Keratinocyte (primary cell): ENCODE results near the gene TREM2. TPM values are rescaled to one million over a fixed set of nuclear protein-coding genes. Genes with fewer than 3 reads are reported as not detected.

Experiments
- DNase-seq: peaks from one replicate; pipeline ENCODE4 v3.0.0-alpha.2; 2011; ENCODE audit warnings: low read depth, missing footprints, low spot score
- FAIRE-seq: peaks from 2 replicates; lab custom pipeline; 2011; peaks lifted over from hg19 to GRCh38; lab: Jason Lieb, UNC
- H2AFZ ChIP-seq: 2 replicates; pipeline ENCODE4 v1.6.0; 2012; ENCODE audit warnings: low read length, control low read depth, inconsistent platforms; ENCODE audit not compliant: control insufficient read depth
- H3K27ac ChIP-seq: 2 replicates; pipeline ENCODE4 v1.5.1; 2011; ENCODE audit warnings: low read length; ENCODE audit not compliant: control insufficient read depth, insufficient read depth
- H3K27me3 ChIP-seq: 3 replicates; pipeline ENCODE4 v1.6.0; 2011; ENCODE audit warnings: low read length; ENCODE audit not compliant: control insufficient read depth, insufficient read depth; ENCODE audit errors: extremely low read depth
- H3K36me3 ChIP-seq, 2 experiments: 2 replicates in 1 of 2; 3 replicates in 1 of 2; pipeline ENCODE4 v1.5.1; 2011; ENCODE audit warnings: low read length in 2 of 2, mild to moderate bottlenecking in 1 of 2; ENCODE audit not compliant: control insufficient read depth in 2 of 2, insufficient read depth in 2 of 2; ENCODE audit errors: extremely low read depth in 1 of 2
- H3K4me1 ChIP-seq: 3 replicates; pipeline ENCODE4 v1.5.1; 2011; ENCODE audit warnings: low read length; ENCODE audit not compliant: control insufficient read depth, insufficient read depth; ENCODE audit errors: extremely low read depth
- H3K4me2 ChIP-seq: 3 replicates; pipeline ENCODE4 v1.6.0; 2011; ENCODE audit warnings: low read depth, low read length; ENCODE audit not compliant: control insufficient read depth, insufficient read depth; ENCODE audit errors: extremely low read depth
- H3K4me3 ChIP-seq, 3 experiments: fragments of 200-600 bp in 1 of 3; sonication (generic) in 1 of 3; 2 replicates in 2 of 3; 3 replicates in 1 of 3; pipeline ENCODE4 v1.5.1; 2011 to 2016; ENCODE audit warnings: low read length in 3 of 3, mild to moderate bottlenecking in 3 of 3, control low read depth in 2 of 3, inconsistent platforms in 1 of 3, low read depth in 1 of 3, mixed read lengths in 1 of 3, mixed run types in 1 of 3, moderate library complexity in 1 of 3; ENCODE audit not compliant: control insufficient read depth in 2 of 3, insufficient read depth in 2 of 3; ENCODE audit errors: extremely low read depth in 1 of 3
- H3K79me2 ChIP-seq: 2 replicates; pipeline ENCODE4 v1.6.0; 2012; ENCODE audit warnings: low read length; ENCODE audit not compliant: control insufficient read depth, insufficient read depth
- H3K9ac ChIP-seq: 3 replicates; pipeline ENCODE4 v1.6.0; 2011; ENCODE audit warnings: low read length; ENCODE audit not compliant: control insufficient read depth, insufficient read depth; ENCODE audit errors: extremely low read depth
- H3K9me1 ChIP-seq: 3 replicates; pipeline ENCODE4 v1.6.0; 2011; ENCODE audit warnings: low read length; ENCODE audit not compliant: control insufficient read depth, insufficient read depth; ENCODE audit errors: extremely low read depth
- H3K9me3 ChIP-seq: 2 replicates; pipeline ENCODE4 v1.5.1; 2012; ENCODE audit warnings: low read depth, low read length; ENCODE audit not compliant: control insufficient read depth
- H4K20me1 ChIP-seq: 3 replicates; pipeline ENCODE4 v1.6.0; 2011; ENCODE audit warnings: low read length; ENCODE audit not compliant: control insufficient read depth, insufficient read depth; ENCODE audit errors: extremely low read depth
- EZH2 ChIP-seq: IDR thresholded peaks from one replicate; pipeline ENCODE4 v1.6.1; 2012; ENCODE audit warnings: inconsistent platforms, mild to moderate bottlenecking, low read length, moderate library complexity
- dilution Hi-C: fragments of 300-500 bp; cut with MboI; formaldehyde crosslinking; loops from one replicate; pipeline ENCODE4 v1.7.0; 2020; ENCODE audit warnings: low sequenced_read_pairs; ENCODE audit not compliant: extremely low pct_ligation_motif_present
- polyA plus RNA-seq, 5 experiments: library from polyadenylated mRNA; depleted of rRNA in 3 of 5; stranded (reverse) in 3 of 5; stranded (forward) in 1 of 5; unstranded in 1 of 5; fragments of >200 nt; gene quantifications; 1 replicate in 1 of 5; 2 replicates in 3 of 5; 3 replicates in 1 of 5; pipeline versions ENCODE4 v1.2.1 to v1.2.3, GENCODE V29; 2011 to 2012; ENCODE audit warnings: missing spikeins in 2 of 5, low read depth in 1 of 5, low replicate concordance in 1 of 5
- TF ChIP-seq, protein P1 (sequence below), 3 experiments: IDR thresholded peaks in 1 of 3; conservative IDR thresholded peaks in 1 of 3; optimal IDR thresholded peaks in 1 of 3; 2 replicates in 2 of 3; 3 replicates in 1 of 3; pipeline versions ENCODE3 to v1.5.1; 2011; ENCODE audit warnings: low read length in 3 of 3, mild to moderate bottlenecking in 3 of 3, moderate library complexity in 2 of 3, control low read depth in 1 of 3, inconsistent platforms in 1 of 3; ENCODE audit not compliant: insufficient read depth in 2 of 3; ENCODE audit errors: extremely low read depth in 1 of 3

The TREM2 gene
- polyA plus RNA-seq, 1 donor (not counting 4 experiments of a cell fraction or from before 2014, with no cell fraction given), result 4.0 TPM

DNA sequence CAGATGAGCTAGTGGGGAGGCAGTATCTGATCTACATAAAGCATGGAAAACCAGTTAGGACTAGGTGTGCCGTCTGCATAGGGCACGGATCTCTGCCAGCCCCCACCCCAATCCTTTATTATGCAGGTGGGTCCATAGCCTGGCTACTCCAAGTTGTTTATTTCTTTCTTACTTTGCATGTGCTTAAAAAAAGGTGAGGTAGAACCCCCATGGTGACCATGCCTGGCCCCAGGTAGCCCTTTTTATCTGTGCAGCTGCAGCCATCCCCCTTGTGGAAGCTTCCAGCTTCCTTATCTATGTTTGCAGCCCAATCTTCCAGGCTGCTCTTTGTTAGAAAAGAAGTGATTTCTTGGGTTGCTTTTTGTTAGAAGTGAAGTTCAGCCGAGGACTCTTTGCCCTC is 9.0 kb upstream of the TREM2 start:
- Histone ChIP-seq H2AFZ (no peak overlapping the region), H3K4me2 (no peak overlapping the region), H3K27ac (no peak overlapping the region), H3K9me3 (no peaks in the 10 kb centered on the region), H3K9me1 (no peaks in the 10 kb centered on the region), H3K36me3 (no peaks in the 10 kb centered on the region), H3K4me1 (no peaks in the 10 kb centered on the region), H3K9ac (no peak overlapping the region), H4K20me1 (no peaks in the 10 kb centered on the region), H3K79me2 (no peaks in the 10 kb centered on the region), H3K27me3 (peaks cover 10% of the 10 kb centered on the region), H3K4me3 (no peak overlapping the region)
- no peak for DNase-seq
- no peak for FAIRE-seq
- TF ChIP-seq, protein P1, sequence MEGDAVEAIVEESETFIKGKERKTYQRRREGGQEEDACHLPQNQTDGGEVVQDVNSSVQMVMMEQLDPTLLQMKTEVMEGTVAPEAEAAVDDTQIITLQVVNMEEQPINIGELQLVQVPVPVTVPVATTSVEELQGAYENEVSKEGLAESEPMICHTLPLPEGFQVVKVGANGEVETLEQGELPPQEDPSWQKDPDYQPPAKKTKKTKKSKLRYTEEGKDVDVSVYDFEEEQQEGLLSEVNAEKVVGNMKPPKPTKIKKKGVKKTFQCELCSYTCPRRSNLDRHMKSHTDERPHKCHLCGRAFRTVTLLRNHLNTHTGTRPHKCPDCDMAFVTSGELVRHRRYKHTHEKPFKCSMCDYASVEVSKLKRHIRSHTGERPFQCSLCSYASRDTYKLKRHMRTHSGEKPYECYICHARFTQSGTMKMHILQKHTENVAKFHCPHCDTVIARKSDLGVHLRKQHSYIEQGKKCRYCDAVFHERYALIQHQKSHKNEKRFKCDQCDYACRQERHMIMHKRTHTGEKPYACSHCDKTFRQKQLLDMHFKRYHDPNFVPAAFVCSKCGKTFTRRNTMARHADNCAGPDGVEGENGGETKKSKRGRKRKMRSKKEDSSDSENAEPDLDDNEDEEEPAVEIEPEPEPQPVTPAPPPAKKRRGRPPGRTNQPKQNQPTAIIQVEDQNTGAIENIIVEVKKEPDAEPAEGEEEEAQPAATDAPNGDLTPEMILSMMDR (optimal IDR thresholded peaks at IDR 0.05 in 1 of 3, IDR thresholded peaks at IDR 0.05 in 1 of 3, conservative IDR thresholded peaks at IDR 0.05 in 1 of 3; ENCODE audit: extremely low read depth in 1 of 3, insufficient read depth in 2 of 3, low read length in 3 of 3), result no peak
- TF ChIP-seq EZH2, result no peak
- dilution Hi-C loops, result no loop called here

DNA sequence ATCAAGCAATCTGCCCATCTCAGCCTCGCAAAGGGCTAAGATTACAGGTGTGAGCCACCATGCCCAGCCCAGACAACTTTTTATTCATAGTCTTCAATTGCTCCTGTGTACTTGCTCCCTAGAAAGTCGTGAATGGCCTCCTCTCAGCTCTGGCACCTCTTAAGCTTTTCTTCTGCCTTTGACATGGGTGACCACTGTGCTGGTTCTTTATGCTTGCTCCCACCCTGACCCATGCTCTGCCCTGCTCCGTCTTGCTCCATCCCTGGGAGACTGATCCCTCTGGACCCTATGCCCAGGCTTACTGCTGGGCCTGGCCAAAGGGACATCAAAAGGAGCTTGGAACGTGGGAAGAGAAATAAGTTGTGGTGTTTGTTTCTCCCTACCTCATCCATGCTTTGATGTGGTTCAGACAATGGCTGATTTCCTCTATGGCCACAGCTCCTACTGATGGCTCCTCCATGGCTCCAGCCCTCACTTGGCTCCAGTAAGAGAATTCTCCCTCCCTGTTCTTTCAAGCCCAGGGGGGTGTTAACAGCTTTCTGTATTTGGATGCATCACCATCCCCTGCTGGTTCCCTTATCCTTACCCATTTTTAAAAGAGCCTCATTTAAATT is 7.7 kb upstream of the TREM2 start:
- Histone ChIP-seq H3K27me3 (no peaks in the 10 kb centered on the region), H3K79me2 (no peaks in the 10 kb centered on the region), H3K9ac (no peak overlapping the region), H3K4me1 (no peaks in the 10 kb centered on the region), H2AFZ (no peak overlapping the region), H3K27ac (no peak overlapping the region), H3K4me2 (no peak overlapping the region), H3K36me3 (no peaks in the 10 kb centered on the region), H4K20me1 (no peaks in the 10 kb centered on the region), H3K4me3 (no peak overlapping the region), H3K9me3 (no peaks in the 10 kb centered on the region), H3K9me1 (no peaks in the 10 kb centered on the region)
- FAIRE-seq, result no peak
- TF ChIP-seq, protein P1 (optimal IDR thresholded peaks at IDR 0.05 in 1 of 3, IDR thresholded peaks at IDR 0.05 in 1 of 3, conservative IDR thresholded peaks at IDR 0.05 in 1 of 3; ENCODE audit: extremely low read depth in 1 of 3, insufficient read depth in 2 of 3, low read length in 3 of 3), result no peak
- no peak for TF ChIP-seq EZH2
- dilution Hi-C loops, result no loop called here
- DNase-seq, result no peak
